ENCODE data around the gene MCUR1.
"Not testable (repeated sequence)": the region's sequence is repeated elsewhere in the genome, so short reads cannot be mapped to it uniquely, and the experiment has no call there.

The MCUR1 gene

GRCh38 chr6:13776602-13777001, 37.8 kb downstream of the MCUR1 start:
- DNase-seq (ENCODE audit: low read depth) = no peak

GRCh38 chr6:13775466-13775865, 38.9 kb downstream of the MCUR1 start:
- DNase-seq (ENCODE audit: low read depth) = not testable (repeated sequence)

- DNase-seq (ENCODE audit: low read depth) = not testable (repeated sequence)
Observed at GRCh38 chr6:13772358-13773030, 41.9 kb downstream of the MCUR1 start.

- no peak for DNase-seq (ENCODE audit: low read depth)
Observed at GRCh38 chr6:13769655-13770053, 44.7 kb downstream of the MCUR1 start.

- no peak for DNase-seq (ENCODE audit: low read depth)
Observed at GRCh38 chr6:13769034-13769654, 45.2 kb downstream of the MCUR1 start.

- DNase-seq (ENCODE audit: low read depth) = no peak
Observed at GRCh38 chr6:13767121-13767808, 47.1 kb downstream of the MCUR1 start.

- no peak for DNase-seq (ENCODE audit: low read depth)
Observed at GRCh38 chr6:13766201-13766634, 48.1 kb downstream of the MCUR1 start.

- DNase-seq (ENCODE audit: low read depth) = no peak
Observed at GRCh38 chr6:13765570-13765969, 48.8 kb downstream of the MCUR1 start.

- DNase-seq (ENCODE audit: low read depth) = no peak
Observed at GRCh38 chr6:13764996-13765395, 49.4 kb downstream of the MCUR1 start.

- no peak for DNase-seq (ENCODE audit: low read depth)
Observed at GRCh38 chr6:13763740-13764381, 50.5 kb downstream of the MCUR1 start.

- no peak for DNase-seq (ENCODE audit: low read depth)
Observed at GRCh38 chr6:13762611-13763441, 51.5 kb downstream of the MCUR1 start.

GRCh38 chr6:13761361-13762036, 52.9 kb downstream of the MCUR1 start:
- DNase-seq (ENCODE audit: low read depth) = no peak

GRCh38 chr6:13760307-13761304, 53.8 kb downstream of the MCUR1 start:
- DNase-seq (ENCODE audit: low read depth) = no peak

- DNase-seq (ENCODE audit: low read depth) = no peak
Observed at GRCh38 chr6:13759025-13759424, 55.3 kb downstream of the MCUR1 start.

- DNase-seq (ENCODE audit: low read depth) = no peak
Observed at GRCh38 chr6:13754644-13755043, 59.7 kb downstream of the MCUR1 start.

- no peak for DNase-seq (ENCODE audit: low read depth)
Observed at GRCh38 chr6:13743736-13744127, 70.6 kb downstream of the MCUR1 start.

GRCh38 chr6:13742961-13743735, 71.2 kb downstream of the MCUR1 start:
- no peak for DNase-seq (ENCODE audit: low read depth)

GRCh38 chr6:13741365-13741764, 73.0 kb downstream of the MCUR1 start:
- no peak for DNase-seq (ENCODE audit: low read depth)
